GDM1 (cell line): Measurements from ENCODE around the gene C12orf56.
"Not testable (repeated sequence)": the region's sequence is repeated elsewhere in the genome, so short reads cannot be mapped to it uniquely, and the experiment has no call there.

Source experiments
- DNase-seq: peaks from one replicate; lab custom pipeline; 2025; lab: John Stamatoyannopoulos, UW

The C12orf56 gene

GRCh38 chr12:64236549-64236948, 154.0 kb downstream of the C12orf56 start:
- DNase-seq, result no peak

- no peak for DNase-seq
These were observed 158.4 kb downstream of the C12orf56 start for GRCh38 chr12:64232196-64232595.

- no peak for DNase-seq
These were observed 160.8 kb downstream of the C12orf56 start for GRCh38 chr12:64229796-64230195.

GRCh38 chr12:64229240-64229639, 161.3 kb downstream of the C12orf56 start:
- DNase-seq, result no peak

- DNase-seq, result no peak
These were observed 164.9 kb downstream of the C12orf56 start for GRCh38 chr12:64225626-64226025.

GRCh38 chr12:64222009-64222765, 168.4 kb downstream of the C12orf56 start, which contains the start of gene KICS2:
KICS2 (minus strand) TSS chr12:64222296; CDS start chr12:64222237, 59 bp downstream.
- peak; percentile 88 for DNase-seq

GRCh38 chr12:64221651-64222008, 168.9 kb downstream of the C12orf56 start:
- DNase-seq, result peak; percentile 45

GRCh38 chr12:64220046-64220445, 170.5 kb downstream of the C12orf56 start:
- DNase-seq, result no peak

- DNase-seq, result no peak
These were observed 171.4 kb downstream of the C12orf56 start for GRCh38 chr12:64219145-64219544.

- no peak for DNase-seq
These were observed 172.0 kb downstream of the C12orf56 start for GRCh38 chr12:64218597-64218996.

- DNase-seq, result not testable (repeated sequence)
These were observed 172.9 kb downstream of the C12orf56 start for GRCh38 chr12:64217643-64218042.

- no peak for DNase-seq
These were observed 174.3 kb downstream of the C12orf56 start for GRCh38 chr12:64216239-64216638.
